ENCODE data around the gene CNOT6L.
"Not testable (repeated sequence)": the region's sequence is repeated elsewhere in the genome, so short reads cannot be mapped to it uniquely, and the experiment has no call there.

CNOT6L gene

DNA sequence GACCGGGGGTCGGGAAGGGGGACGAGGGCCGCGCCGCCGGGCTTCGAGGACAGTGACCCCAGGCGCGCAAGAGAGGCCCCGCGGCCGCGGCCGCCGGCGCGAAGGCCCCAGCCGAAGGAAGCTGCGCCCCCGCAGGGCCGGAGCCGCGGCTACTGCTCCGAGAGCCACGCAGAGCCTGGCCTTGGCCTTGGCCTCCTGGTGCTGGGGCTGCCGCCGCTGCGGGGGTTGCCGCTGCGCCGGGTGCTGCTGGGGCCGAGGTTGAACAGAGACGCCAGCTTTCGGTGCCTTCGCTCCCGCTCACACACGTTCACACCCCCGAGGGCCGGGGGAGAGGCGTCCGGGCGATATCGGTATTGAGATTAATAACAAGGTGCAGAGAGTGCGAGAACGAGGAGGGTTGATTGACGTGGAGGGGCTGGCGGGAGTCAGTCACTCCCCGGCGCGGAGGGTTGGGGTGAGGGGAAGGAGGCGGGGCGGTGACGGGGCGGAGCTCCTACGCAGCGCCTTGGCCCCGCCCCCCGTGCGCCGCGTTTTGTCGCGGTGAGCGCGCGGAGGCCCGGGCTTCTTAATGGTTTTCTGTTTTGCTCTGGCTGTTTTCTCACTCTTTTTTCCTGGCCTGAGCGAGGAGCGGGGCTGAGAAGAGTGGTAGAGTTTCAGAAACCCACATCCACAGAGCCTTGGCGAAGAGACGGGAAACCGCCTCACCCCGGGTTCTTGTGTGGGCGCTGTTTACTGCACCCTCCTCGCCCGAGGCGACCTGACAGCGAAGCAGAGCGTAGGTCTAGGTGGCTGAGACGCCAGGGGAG lies 878 bp upstream of the CNOT6L start:
- peak; percentile 94 for DNase-seq

DNA sequence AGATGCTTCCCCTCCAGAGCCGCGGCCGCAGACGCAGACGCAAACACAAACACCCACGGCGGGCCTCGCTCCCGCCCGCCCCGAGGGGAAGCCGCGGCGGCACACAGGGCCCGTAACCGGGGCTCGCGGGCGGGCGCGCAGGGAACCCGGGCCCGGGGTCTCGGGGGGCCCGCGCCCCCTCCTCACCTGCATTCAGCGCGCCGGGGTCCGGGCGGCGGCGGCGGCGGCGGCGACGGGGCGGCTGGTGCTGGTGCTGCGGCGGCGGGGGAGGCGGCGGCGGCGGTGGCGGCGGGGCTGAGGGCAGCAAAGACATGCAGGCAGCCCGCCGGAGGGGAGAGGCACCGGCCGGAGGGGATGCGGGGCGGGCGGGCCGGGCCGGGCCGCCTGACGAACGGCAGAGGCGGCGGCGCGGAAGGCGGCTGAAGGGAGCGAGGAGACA lies 255 bp upstream of the CNOT6L start:
- no peak for DNase-seq

DNA sequence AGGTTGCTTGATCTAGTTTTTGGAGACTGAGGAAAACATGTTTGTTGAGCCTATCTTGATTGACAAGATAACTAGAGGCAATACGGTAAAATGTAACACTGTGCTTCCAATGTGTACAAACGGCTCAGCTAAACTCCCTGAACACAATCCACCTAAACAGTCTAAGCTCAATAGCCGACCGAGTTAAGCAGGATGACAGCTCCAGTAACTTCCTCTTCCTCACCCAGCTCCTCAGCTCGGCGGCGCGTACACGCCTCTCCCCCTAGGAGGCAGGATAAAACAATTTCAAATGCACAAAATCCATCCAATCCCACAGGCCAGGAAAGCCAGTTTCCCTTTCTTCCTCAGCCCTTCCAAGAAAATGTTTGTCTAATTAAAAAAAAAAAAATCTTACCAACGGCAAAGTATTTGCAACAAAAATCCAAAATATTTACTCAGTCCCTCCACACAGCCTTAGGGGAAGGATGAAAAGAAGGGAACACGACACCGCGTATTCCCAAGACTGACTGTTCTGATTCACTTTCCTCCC lies 1.0 kb downstream of the CNOT6L start:
- peak; percentile 69 for DNase-seq

DNA sequence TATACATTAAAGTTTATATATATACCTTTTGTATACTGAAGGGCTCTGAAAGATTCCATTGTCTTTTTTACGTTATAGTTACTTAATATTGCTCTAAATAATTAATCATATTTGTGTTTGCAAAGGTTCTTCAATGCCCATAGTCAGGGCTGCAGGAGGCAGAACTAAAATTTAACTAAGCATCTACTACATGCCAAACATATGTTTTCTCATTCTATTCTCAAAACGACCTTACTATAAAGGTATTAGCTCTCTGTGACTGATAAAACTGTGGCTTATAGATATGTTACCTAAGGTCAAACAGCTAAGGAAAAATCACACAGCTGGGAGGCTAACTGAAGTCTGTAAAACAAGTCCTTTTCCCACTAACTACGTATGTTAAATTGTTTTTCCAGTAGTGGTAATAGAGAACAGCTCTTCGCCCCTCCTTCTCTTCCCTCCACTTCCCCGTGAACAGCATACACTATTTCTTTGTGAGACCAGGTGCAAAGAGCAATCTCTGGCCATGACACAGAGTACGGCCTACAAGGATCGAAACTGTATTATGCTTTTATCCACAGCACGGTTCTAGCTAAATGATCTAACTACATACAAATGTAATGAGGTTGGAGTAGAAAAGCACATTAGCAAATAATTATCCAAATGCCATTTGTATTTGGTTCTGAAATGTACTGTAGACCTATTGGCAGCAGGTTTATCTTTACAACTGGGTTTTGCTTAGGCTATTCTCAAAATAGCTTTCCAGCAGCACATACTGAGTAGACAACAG lies 1.7 kb downstream of the CNOT6L start:
- DNase-seq: no peak

DNA sequence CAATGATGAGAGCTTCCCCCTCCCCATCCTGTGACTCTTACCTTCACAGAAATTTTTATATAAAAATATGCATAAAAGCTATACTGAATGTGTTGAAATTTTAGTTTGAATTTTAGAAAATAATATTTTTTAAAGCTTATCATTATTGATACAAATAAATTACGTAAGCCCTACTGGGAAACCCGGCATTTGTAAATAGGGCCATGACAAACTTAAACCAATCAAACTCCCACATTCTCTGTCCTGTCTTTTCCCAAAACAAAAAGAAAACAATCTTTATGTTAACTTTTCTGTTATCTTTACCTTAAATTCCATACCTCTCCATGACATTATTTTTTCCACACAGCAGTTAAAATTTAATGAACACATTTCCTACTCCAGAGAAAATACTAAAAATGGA lies 2.6 kb downstream of the CNOT6L start:
- no peak for DNase-seq

DNA sequence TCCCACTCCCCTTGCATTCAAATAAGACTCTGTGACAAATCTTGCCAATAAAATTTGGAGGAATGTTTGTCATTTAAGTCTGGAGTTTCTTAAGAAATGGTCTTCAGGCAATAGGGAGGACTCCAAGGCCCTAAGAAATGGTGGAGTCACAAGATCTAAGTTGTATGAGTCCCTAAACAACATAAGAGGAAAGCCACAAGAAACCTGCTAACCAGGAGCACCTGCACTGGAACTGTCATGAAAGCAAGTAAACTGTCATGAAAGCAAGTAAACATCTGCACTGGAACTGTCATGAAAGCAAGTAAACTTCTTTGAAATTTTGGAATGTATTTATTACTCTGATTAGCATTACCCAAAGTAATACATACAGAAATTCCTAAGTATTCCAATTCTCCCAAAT lies 3.5 kb downstream of the CNOT6L start:
- no peak for DNase-seq

DNA sequence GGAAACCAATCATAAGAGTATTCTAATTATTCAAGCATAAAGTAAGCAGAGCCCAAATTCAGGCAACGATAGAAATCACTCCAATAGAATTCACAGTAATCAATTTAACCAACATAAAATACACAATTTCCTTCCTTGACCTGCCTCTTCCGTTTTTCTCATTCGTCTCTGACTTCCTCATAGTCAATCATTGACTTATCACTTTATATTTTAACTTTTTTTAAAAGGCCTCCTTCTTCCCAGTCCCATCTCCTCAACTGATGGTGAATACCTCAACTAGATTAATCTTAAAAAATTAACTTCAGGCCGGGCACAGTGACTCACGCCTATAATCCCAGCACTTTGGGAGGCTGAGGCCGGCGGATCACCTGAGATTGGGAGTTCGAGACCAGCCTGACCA lies 13.3 kb downstream of the CNOT6L start:
- DNase-seq: no peak

DNA sequence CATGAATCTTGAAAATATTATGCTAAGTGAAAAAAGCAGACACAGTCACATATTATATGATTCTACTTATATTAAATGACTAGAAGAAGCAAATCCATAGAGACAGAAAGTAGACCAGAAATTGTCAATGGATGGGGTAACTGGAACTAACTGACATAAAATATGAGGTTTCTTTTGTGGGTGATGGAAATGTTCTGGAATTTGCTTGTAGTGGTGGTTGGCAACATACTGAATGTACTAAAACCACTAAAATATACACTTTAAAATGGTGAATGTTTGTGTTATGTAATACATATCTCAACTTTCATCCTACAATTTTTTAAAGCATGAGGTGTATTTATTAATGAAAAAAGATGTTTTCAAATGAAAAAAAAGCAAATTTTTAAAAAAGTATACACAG lies 14.7 kb downstream of the CNOT6L start:
- DNase-seq: no peak

DNA sequence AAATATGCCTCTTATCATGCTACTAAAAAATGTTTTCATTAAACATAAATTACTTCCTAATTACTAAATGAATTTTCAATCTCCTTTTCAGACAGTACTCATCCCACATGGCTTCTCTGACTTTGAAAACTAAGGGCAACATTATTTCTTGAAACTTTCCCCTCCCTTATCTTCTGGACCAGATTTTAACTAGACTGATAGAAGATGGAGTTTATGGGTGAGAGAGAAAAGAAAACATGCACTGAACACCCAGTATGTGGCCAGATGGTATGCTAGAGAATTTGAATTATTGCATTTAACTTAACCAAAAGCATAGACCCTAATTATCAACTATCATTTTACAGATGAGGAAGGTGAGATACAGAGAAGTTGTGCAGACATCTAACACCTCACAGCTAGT lies 16.8 kb downstream of the CNOT6L start:
- no peak for DNase-seq

DNA sequence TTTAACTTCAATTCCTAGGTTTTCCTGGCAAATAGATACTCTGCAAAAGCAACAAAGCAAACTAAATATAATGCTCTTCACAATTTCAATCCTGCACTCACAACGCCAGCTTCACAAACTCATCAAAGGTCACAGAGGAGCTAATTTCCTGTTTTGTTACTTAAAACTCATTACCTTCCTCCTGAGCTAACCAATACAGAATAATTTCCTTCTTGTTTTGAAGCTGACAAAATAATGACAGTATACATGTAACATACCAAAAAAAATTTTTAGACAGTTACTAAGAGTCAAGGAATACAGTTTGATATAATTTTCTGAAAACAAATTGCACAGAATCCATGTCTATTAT lies 17.9 kb downstream of the CNOT6L start:
- DNase-seq: no peak

DNA sequence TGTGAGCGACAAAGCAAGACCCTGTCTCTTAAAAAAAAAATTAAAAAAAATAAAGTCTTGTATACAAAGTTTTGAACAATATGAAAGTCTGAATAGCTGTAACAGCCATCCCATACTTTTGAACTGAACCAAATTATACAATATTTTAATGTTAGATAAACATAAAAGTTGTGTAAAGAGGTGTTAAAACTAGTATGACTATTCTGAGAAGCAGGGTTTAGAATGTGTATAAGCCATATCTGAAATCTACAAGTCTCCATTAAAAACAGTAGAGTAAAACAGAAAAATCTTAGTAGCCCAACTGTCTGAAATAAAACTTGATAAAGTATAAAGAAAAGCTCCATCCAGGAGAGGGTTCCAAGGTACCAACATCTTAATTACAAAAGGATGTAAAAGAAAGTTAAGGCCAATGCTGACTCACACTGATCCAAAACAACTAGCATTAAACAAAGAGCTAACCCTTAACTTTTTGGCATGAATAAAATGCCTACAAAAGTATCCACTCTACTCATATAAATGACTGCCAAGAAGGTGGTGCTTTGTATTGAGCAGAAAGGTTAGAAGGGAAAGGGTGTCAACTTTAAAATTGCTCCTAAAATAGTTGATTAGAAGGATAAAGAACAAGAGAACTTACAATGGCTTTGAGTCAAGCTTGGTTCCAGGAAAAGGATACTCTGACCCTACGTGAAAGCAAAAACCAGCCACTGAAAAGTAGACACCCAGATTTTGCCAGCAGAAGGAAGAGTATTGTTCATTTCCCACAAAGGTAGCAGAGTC lies 18.5 kb downstream of the CNOT6L start:
- no peak for DNase-seq

DNA sequence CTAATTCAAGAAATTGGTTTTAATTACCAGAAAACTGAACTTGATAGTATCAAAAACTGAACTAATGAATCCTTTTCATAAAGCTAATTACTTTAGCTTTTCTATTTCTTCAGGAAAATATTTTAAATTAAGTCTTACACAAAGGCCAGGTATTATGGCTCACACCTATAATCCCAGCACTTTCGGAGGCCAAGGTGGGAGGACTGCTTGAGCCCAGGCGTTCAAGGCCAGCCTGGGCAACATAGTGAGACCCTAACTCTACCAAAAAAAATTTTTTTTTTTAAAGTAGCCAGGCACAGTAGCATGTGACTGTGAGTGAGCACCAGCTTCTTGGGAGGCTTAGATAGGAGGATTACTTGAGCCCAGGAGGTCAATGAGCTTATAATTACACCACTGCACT lies 19.1 kb downstream of the CNOT6L start:
- DNase-seq: no peak

DNA sequence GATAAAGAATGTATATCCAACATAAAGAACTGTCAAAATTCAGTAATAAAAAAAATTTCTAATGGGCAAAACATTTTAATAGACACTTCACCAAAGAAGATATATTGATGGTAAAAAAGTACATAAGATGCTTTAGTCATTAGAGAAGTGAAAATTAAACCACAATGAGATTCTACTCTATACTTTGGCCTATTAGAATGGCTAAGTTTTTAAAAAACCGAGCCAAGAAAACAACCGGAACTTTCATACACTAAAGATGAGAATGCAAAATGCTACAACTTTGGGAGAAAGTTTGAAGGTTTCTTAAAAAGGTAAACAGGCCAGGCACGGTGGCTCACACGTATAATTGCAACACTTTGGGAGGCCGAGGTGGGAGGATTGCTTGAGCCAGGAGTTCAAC lies 20.8 kb downstream of the CNOT6L start:
- DNase-seq: no peak

DNA sequence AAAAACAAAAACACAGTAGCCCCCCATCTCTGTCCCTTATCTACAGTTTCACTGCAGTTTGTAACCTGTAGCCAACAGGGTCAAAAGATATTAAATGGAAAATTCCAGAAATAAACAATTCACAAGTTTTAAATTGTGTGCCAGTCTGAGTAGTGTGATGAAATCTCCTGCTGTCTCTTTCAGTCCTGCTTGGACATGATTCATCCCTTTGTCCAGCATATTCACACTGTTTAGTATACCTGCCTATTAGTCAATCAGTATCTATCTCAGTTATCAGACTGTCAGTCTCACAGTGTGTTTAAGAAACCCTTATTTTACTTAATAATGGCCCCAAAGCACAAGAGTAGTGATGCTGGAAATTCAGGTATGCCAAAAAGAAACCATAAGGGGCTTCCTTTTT lies 21.9 kb downstream of the CNOT6L start:
- DNase-seq: no peak

DNA sequence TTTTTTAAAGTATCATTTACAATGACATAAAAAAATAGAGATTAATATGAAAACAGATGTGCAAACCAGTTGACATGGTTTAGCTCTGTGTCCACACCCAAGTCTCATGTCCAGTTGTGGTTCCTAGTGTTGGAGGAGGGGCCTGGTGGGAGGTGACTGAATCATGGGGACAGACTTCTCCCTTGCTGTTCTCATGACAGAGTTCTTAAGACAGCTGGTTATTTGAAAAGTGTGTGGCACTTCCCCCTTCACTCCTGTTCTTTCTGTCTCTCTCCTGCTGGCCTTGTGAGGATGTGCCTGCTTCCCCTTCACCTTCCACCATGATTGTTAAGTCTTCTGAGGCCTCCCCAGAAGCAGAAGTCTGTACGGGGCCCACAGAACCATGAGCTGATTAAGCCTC lies 23.8 kb downstream of the CNOT6L start:
- DNase-seq: no peak

DNA sequence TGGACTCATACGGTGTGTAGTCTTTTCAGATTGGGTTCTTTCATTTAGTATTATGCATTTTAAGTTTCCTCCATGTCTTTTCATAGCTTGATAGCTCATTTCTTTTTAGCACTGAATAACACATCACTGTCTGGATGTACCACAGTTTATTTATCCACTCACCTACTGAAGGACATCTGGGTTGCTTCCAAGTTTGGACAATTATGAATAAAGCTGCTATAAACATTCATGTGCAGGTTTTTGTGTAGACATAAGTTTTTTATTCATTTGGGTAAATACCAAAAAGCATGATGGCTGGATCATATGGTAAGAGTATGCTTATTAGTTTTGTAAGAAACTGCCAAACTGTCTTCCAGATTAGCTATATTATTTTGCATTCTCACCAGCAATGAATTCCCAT lies 29.0 kb downstream of the CNOT6L start:
- no peak for DNase-seq

DNA sequence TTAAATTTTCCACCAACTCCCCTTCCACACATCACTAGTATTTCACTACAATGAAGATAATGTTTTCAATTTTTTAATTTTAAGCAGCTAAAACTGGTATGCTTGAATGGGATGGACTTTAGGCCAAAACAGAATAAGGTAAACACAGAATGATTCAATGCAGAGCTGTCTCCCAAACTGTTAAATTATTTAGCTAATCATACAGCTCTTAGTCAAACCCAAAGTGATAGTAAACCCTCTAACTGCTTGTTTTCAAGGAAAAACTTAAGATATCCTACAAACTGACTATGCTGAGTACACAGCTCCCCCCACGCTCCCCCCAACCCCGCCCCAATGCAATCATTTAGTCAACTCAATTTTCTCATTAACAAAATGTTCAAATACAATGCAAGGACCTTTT lies 30.2 kb downstream of the CNOT6L start:
- no peak for DNase-seq

DNA sequence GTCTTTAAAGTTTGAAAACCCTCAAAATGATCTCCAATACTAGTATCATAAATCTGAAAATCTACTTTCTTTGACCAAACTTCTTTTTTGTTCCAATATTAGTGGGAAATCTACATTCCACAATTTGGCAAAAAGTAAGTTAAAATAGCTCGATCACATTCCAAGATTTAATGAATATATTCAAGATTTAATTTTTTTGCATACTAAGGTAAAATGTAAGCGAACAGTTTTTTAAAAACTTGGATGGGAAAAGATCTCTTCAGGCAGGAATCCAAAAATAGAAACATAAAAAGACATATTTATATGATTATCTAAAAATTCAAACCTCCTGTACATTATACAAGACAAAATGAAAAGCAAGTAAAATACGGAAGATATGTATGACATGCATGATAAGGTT lies 31.2 kb downstream of the CNOT6L start:
- no peak for DNase-seq

DNA sequence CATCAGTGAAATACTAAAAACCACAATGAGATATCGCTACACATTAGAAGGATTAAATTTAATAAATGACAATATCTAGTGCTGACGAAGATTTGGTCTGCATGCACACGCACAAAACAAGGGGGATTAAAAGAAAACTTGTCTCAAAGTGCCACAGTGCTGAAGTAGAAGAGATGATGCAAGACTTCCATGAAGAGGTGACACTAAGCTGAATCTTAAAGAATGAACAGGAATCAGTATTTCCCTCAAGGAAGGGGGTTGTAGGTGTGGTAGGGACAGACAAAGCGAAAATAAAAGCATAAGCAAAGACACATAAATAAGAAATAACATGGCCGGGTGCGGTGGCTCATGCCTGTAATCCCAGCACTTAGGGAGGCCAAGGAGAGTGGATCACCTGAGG lies 33.5 kb downstream of the CNOT6L start:
- no peak for DNase-seq

DNA sequence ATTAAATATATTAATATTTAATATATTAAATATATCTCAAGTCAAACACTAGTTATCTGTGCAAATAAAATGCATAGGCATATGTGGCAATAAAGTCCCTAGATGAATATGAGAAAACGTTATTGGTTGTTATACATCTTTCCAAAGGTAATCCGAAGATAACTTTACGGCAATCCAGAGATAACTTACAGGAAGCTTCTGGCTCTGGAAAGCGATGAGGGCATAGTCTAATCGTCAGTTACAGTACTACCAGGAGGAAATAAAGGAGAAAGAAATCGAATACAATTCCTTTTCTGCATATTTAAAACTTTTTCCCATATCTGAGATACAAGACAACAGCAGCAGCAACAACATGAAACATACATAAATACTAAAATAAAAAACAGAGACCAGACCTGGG lies 35.3 kb downstream of the CNOT6L start:
- no peak for DNase-seq

DNA sequence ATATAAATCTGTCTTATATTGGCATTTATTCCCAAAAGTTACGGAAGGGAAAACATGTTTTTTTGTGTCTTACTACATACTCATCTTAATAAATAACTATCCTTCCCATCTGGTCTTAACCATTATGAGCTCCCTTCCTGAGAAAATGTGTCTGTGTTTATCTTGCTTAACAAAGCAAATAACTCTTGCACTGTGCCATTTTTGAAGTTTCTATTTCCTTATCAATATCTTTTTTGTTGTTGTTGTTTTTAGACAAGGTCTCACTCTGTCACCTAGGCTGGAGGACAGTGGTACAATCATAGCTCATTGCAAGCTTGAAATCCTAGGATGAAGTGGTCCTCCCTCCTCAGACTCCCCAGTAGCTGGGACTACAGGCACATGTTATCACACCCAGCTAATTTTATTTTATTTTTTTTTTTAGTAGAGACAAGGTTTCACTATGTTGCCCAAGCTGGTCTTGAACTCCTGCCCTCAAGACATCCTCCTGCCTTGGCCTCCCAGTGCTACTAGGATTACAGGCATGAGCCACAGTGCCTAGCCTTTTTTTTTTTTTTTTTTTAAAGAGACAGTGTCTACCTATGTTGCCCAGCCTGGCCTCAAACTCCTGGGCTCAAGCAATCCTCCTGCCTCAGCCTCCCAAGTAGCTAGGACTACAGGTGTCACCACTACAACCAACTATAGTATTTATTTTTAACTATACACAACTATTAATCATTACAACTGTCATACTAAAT lies 36.9 kb downstream of the CNOT6L start:
- no peak for DNase-seq

DNA sequence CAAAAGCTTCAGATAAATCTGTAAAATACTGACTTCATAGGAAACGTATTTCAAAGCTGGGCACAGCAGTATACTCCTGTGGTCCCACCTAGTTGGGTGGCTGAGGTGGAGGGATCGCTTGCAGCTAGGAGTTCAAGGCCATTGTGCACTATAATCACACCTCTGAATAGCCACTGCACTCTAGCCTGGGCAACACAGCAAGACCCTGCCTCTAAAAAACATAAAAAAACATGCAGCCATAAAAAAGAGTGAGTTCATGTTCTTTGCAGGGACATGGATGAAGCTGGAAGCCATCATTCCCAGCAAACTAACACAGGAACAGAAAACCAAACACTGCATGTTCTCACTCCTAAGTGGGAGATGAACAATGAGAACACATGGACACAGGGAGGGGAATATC lies 38.4 kb downstream of the CNOT6L start:
- not testable (repeated sequence) for DNase-seq
